HG03521 (cell line): ENCODE measurements around the gene DNAH14.
A peak's percentile ranks its signal among the peaks of the same experiment; 100 is the strongest.
"Not testable (repeated sequence)": the region's sequence is repeated elsewhere in the genome, so short reads cannot be mapped to it uniquely, and the experiment has no call there.

Experiments
- ATAC-seq: cut with Tn5 transposase; IDR thresholded peaks from one replicate; pipeline ENCODE4 v1.9.1; 2021; ENCODE audit warnings: mild to moderate bottlenecking, moderate library complexity; ENCODE audit not compliant: unreplicated experiment

Gene DNAH14

GRCh38 chr1:224929335-224930237 lies at the start of gene DNAH14:
Gene DNAH14, plus strand, starts transcription at chr1:224929675. Its CDS starts 23,028 bp downstream, at chr1:224952703.
- ATAC-seq: peak; percentile 57

GRCh38 chr1:224880593-224881307 lies 48.7 kb upstream of the DNAH14 start:
- ATAC-seq: no peak

GRCh38 chr1:224881308-224881692 lies 48.2 kb upstream of the DNAH14 start:
- ATAC-seq: not testable (repeated sequence)

GRCh38 chr1:224881762-224882211 lies 47.7 kb upstream of the DNAH14 start:
- no peak for ATAC-seq

- ATAC-seq: no peak
Measured at GRCh38 chr1:224882264-224882663, 47.2 kb upstream of the DNAH14 start.

GRCh38 chr1:224883091-224883490 lies 46.4 kb upstream of the DNAH14 start:
- ATAC-seq: no peak

- no peak for ATAC-seq
Measured at GRCh38 chr1:224884361-224884801, 45.1 kb upstream of the DNAH14 start.

- ATAC-seq: not testable (repeated sequence)
Measured at GRCh38 chr1:224885376-224885775, 44.1 kb upstream of the DNAH14 start.

- ATAC-seq: no peak
Measured at GRCh38 chr1:224894915-224895314, 34.6 kb upstream of the DNAH14 start.

- no peak for ATAC-seq
Measured at GRCh38 chr1:224896130-224896781, 33.2 kb upstream of the DNAH14 start.

- no peak for ATAC-seq
Measured at GRCh38 chr1:224897529-224898327, 31.7 kb upstream of the DNAH14 start.

- ATAC-seq: no peak
Measured at GRCh38 chr1:224898937-224899336, 30.5 kb upstream of the DNAH14 start.

- ATAC-seq: no peak
Measured at GRCh38 chr1:224900062-224900630, 29.3 kb upstream of the DNAH14 start.

- ATAC-seq: no peak
Measured at GRCh38 chr1:224901087-224901810, 28.2 kb upstream of the DNAH14 start.

GRCh38 chr1:224903955-224904354 lies 25.5 kb upstream of the DNAH14 start:
- no peak for ATAC-seq

- no peak for ATAC-seq
Measured at GRCh38 chr1:224906340-224906739, 23.1 kb upstream of the DNAH14 start.

- ATAC-seq: no peak
Measured at GRCh38 chr1:224911217-224911616, 18.3 kb upstream of the DNAH14 start.

GRCh38 chr1:224914292-224914900 lies 15.1 kb upstream of the DNAH14 start:
- ATAC-seq: no peak

GRCh38 chr1:224919508-224919907 lies 10.0 kb upstream of the DNAH14 start:
- no peak for ATAC-seq
